A549 (cell line): ENCODE measurements around the gene MTMR12. TPM values are rescaled to one million over a fixed set of nuclear protein-coding genes. Genes with fewer than 3 reads are reported as not detected.

Experiments used
- ATAC-seq, 2 experiments: fragments of 200-7000 bp in 1 of 2; fragments of >200 bp in 1 of 2; cut with Nextera tagmentation in 1 of 2; cut with Tn5 transposase in 1 of 2; 3 replicates each; pipeline versions ENCODE4 v1.8.0 to v1.9.1; 2018 to 2020; ENCODE audit warnings: mild to moderate bottlenecking in 1 of 2, moderate library complexity in 1 of 2
- CTCF ChIA-PET: fragments of 300-600 bp; sonication (Branson Sonifier 250); formaldehyde crosslinking; extraction: SDS; loops from one replicate; lab custom pipeline; 2021; ENCODE audit warnings: antibody characterized with exemption, inconsistent platforms; lab: Yijun Ruan, JAX
- POLR2A ChIA-PET: fragments of 350-600 bp; formaldehyde crosslinking; extraction: SDS; loops from one replicate; lab custom pipeline; 2021; ENCODE audit warnings: antibody characterized with exemption, inconsistent platforms; lab: Yijun Ruan, JAX
- DNase-seq, 2 experiments: peaks; one replicate each; pipeline versions ENCODE4 v3.0.0 to v3.0.0-alpha.2; 2011 to 2016; ENCODE audit warnings: low read depth in 1 of 2, low spot score in 1 of 2
- FAIRE-seq: peaks from 2 replicates; lab custom pipeline; 2011; peaks lifted over from hg19 to GRCh38; lab: Jason Lieb, UNC
- H3K27ac ChIP-seq, 2 experiments: fragments of >200 bp; sonication (Bioruptor Twin); formaldehyde crosslinking; 3 replicates each; pipeline ENCODE4 v1.5.1; 2016 to 2017
- H3K4me1 ChIP-seq: fragments of >200 bp; sonication (Bioruptor Twin); formaldehyde crosslinking; 3 replicates; pipeline ENCODE4 v1.6.1; 2016
- H3K4me2 ChIP-seq: fragments of >200 bp; sonication (Bioruptor Twin); formaldehyde crosslinking; 3 replicates; pipeline ENCODE4 v1.6.1; 2016
- H3K4me3 ChIP-seq: fragments of >200 bp; sonication (Bioruptor Twin); formaldehyde crosslinking; 3 replicates; pipeline ENCODE4 v1.5.1; 2016
- H3K9me3 ChIP-seq: fragments of >200 bp; sonication (Bioruptor Twin); formaldehyde crosslinking; 3 replicates; pipeline ENCODE4 v1.6.1; 2016
- ATOH8 ChIP-seq: fragments of 250-450 bp; sonication (Bioruptor Pico); IDR thresholded peaks from 2 replicates; pipeline ENCODE4 v1.5.0; 2020; ENCODE audit warnings: low read depth, mild to moderate bottlenecking, moderate library complexity
- BCL3 ChIP-seq: fragments of >200 bp; sonication (Bioruptor Twin); formaldehyde crosslinking; IDR thresholded peaks from 3 replicates; pipeline ENCODE4 v1.6.1; 2016
- CBX8 ChIP-seq: fragments of 200-600 bp; sonication (generic); IDR thresholded peaks from 2 replicates; pipeline ENCODE4 v1.6.1; 2016
- CEBPB ChIP-seq, 2 experiments: fragments of >200 bp in 1 of 2; sonication (Bioruptor Twin) in 1 of 2; formaldehyde crosslinking in 1 of 2; IDR thresholded peaks; 2 replicates each; pipeline ENCODE4 v1.6.1; 2012 to 2016
- CHD4 ChIP-seq: fragments of 200-600 bp; sonication (generic); IDR thresholded peaks from 2 replicates; pipeline ENCODE4 v1.6.1; 2016; ENCODE audit warnings: antibody characterized with exemption, mild to moderate bottlenecking, borderline replicate concordance
- ELK1 ChIP-seq: fragments of 150-350 bp; IDR thresholded peaks from 2 replicates; pipeline ENCODE4 v1.6.1; 2014; ENCODE audit warnings: low read depth, mild to moderate bottlenecking, low read length
- EP300 ChIP-seq, 2 experiments: fragments of >200 bp; sonication (Bioruptor Twin); formaldehyde crosslinking; IDR thresholded peaks; 2 replicates in 1 of 2; 3 replicates in 1 of 2; pipeline ENCODE4 v1.6.1; 2016 to 2017
- FOSL2 ChIP-seq, 2 experiments: fragments of 450-650 bp in 1 of 2; fragments of >200 bp in 1 of 2; sonication (Bioruptor Twin) in 1 of 2; formaldehyde crosslinking; IDR thresholded peaks; 2 replicates each; pipeline versions ENCODE4 v1.5.0 to v1.6.1; 2016 to 2020; ENCODE audit warnings: mild to moderate bottlenecking in 1 of 2, moderate library complexity in 1 of 2
- HDAC2 ChIP-seq: fragments of 200-600 bp; sonication (generic); IDR thresholded peaks from 2 replicates; pipeline ENCODE4 v1.6.1; 2016
- HEYL ChIP-seq: fragments of 250-450 bp; sonication (Bioruptor Pico); IDR thresholded peaks from 2 replicates; pipeline ENCODE4 v1.8.0; 2021; ENCODE audit warnings: mild to moderate bottlenecking, moderate library complexity
- HMGXB4 ChIP-seq: fragments of 250-450 bp; sonication (Bioruptor Pico); IDR thresholded peaks from 2 replicates; pipeline ENCODE4 v1.5.0; 2021; ENCODE audit warnings: mild to moderate bottlenecking, moderate library complexity, borderline replicate concordance
- HOXB13 ChIP-seq: fragments of 250-450 bp; sonication (Bioruptor Pico); IDR thresholded peaks from 2 replicates; pipeline ENCODE4 v1.5.0; 2020; ENCODE audit warnings: low read depth, mild to moderate bottlenecking, moderate library complexity
- KDM1A ChIP-seq: fragments of 200-600 bp; sonication (generic); IDR thresholded peaks from 2 replicates; pipeline ENCODE4 v1.6.1; 2016; ENCODE audit warnings: low read depth, mild to moderate bottlenecking
- MAZ ChIP-seq: fragments of 150-350 bp; IDR thresholded peaks from 2 replicates; pipeline ENCODE4 v1.6.1; 2014; ENCODE audit warnings: antibody characterized with exemption, low read depth, low read length, borderline replicate concordance
- NPAS2 ChIP-seq: fragments of 250-450 bp; sonication (Bioruptor Pico); IDR thresholded peaks from 2 replicates; pipeline ENCODE4 v1.8.0; 2022; ENCODE audit warnings: mild to moderate bottlenecking, moderate library complexity, borderline replicate concordance
- PHF8 ChIP-seq: fragments of 200-600 bp; sonication (generic); IDR thresholded peaks from 2 replicates; pipeline ENCODE4 v1.6.1; 2016; ENCODE audit warnings: low read depth, mild to moderate bottlenecking, antibody characterized with exemption, moderate library complexity, borderline replicate concordance
- POLR2A ChIP-seq: IDR thresholded peaks from 2 replicates; pipeline ENCODE4 v1.6.1; 2012; ENCODE audit warnings: mild to moderate bottlenecking, low read length
- RARB ChIP-seq: fragments of 250-450 bp; sonication (Bioruptor Pico); IDR thresholded peaks from 2 replicates; pipeline ENCODE4 v1.8.0; 2021; ENCODE audit warnings: mild to moderate bottlenecking, moderate library complexity
- RFX5 ChIP-seq: fragments of 450-650 bp; IDR thresholded peaks from 2 replicates; pipeline ENCODE4 v1.7.1; 2014; ENCODE audit warnings: antibody characterized with exemption, mild to moderate bottlenecking, moderate library complexity
- RNF2 ChIP-seq: fragments of 200-600 bp; sonication (generic); IDR thresholded peaks from 2 replicates; pipeline ENCODE4 v1.6.1; 2016; ENCODE audit warnings: low read depth, mild to moderate bottlenecking, antibody characterized with exemption, moderate library complexity, borderline replicate concordance
- TFCP2L1 ChIP-seq: fragments of 250-450 bp; sonication (Bioruptor Pico); IDR thresholded peaks from 2 replicates; pipeline ENCODE4 v1.5.0; 2021; ENCODE audit warnings: mild to moderate bottlenecking
- TP53 ChIP-seq: fragments of 250-450 bp; sonication (Bioruptor Pico); IDR thresholded peaks from 2 replicates; pipeline ENCODE4 v1.5.0; 2021; ENCODE audit warnings: mild to moderate bottlenecking, moderate library complexity
- ZNF302 ChIP-seq: fragments of 250-450 bp; sonication (Bioruptor Pico); IDR thresholded peaks from 2 replicates; pipeline ENCODE4 v1.9.0; 2021; ENCODE audit warnings: inconsistent platforms, mild to moderate bottlenecking, moderate library complexity
- ZSCAN20 ChIP-seq: fragments of 250-450 bp; sonication (Bioruptor Pico); IDR thresholded peaks from 2 replicates; pipeline ENCODE4 v1.8.0; 2022; ENCODE audit warnings: mild to moderate bottlenecking, moderate library complexity
- WGBS: methylation state at CpG from one replicate; pipeline ENCODE4 v1.1.6; 2017; ENCODE audit errors: missing lambda C conversion rate; 5-methylcytosine and 5-hydroxymethylcytosine counted together
- polyA plus RNA-seq, 4 experiments: library from polyadenylated mRNA; depleted of rRNA in 3 of 4; stranded (reverse); fragments of >200 nt; fragmentation: RNase III in 1 of 4; extraction: RNeasy Plus Mini Kit Qiagen cat#74134 plus additional on column Dnase treatment in 1 of 4; gene quantifications; 2 replicates in 3 of 4; 3 replicates in 1 of 4; pipeline ENCODE4 v1.2.3, GENCODE V29; 2011 to 2017

MTMR12 gene
- polyA plus RNA-seq, 2 of the 4 experiments (the other 2 are of a cell fraction) = 14.3 to 29.8 TPM

GRCh38 chr5:32275396-32275741, 37.4 kb downstream of the MTMR12 start:
- FAIRE-seq (no peak), DNase-seq (no peak), ATAC-seq (no peak)
- no peak overlapping the region for H3K27ac ChIP-seq
- WGBS = 91% methylated on average over 3 of the region's 3 CpGs
- no peak overlapping the region for H3K4me2 ChIP-seq
- peaks cover 8% of the 10 kb centered on the region for H3K4me1 ChIP-seq
- H3K4me3 ChIP-seq = no peak overlapping the region
- POLR2A ChIA-PET = no interaction called here
- CTCF ChIA-PET = interaction anchor here (0.5 to 1.5 kb wide), 2 partner anchors 9 to 665 kb away, joined by 3 to 5 read pairs; no protein-coding TSS in a partner anchor
- H3K9me3 ChIP-seq = no peaks in the 10 kb centered on the region
- TF ChIP-seq HOXB13 (CRISPR knock-in tag) (no peak), ZNF302 (CRISPR knock-in tag) (no peak), EP300 (IDR thresholded peaks at IDR 0.05) (no peak), TFCP2L1 (CRISPR knock-in tag) (no peak), NPAS2 (no peak), RNF2 (no peak), ELK1 (no peak), CHD4 (no peak)

GRCh38 chr5:32274548-32275395, 38.0 kb downstream of the MTMR12 start:
- DNase-seq (no peak), FAIRE-seq (no peak), ATAC-seq (no peak)
- H3K4me3 ChIP-seq = no peak overlapping the region
- TF ChIP-seq CBX8 (no peak), HDAC2 (no peak), CEBPB (IDR thresholded peaks at IDR 0.05) (no peak), TP53 (no peak), PHF8 (no peak), POLR2A (no peak), BCL3 (no peak), RFX5 (no peak), ATOH8 (CRISPR knock-in tag) (no peak), KDM1A (no peak), HMGXB4 (no peak), ZSCAN20 (CRISPR knock-in tag) (no peak), CHD4 (no peak), HEYL (CRISPR knock-in tag) (no peak), MAZ (no peak), FOSL2 (IDR thresholded peaks at IDR 0.05) (no peak), FOSL2 (CRISPR knock-in tag; IDR thresholded peaks at IDR 0.05) (no peak), RARB (no peak)
- CTCF ChIA-PET = interaction anchor here (0.9 to 1.5 kb wide), 4 partner anchors 9 to 55 kb away, joined by 3 to 5 read pairs (median 4); no protein-coding TSS in a partner anchor
- peaks cover 8% of the 10 kb centered on the region for H3K4me1 ChIP-seq
- 86% methylated on average over 11 of the region's 11 CpGs for WGBS
- H3K4me2 ChIP-seq = no peak overlapping the region
- H3K9me3 ChIP-seq = no peaks in the 10 kb centered on the region
- POLR2A ChIA-PET = no interaction called here
- H3K27ac ChIP-seq = no peak overlapping the region
